ENCODE results near the gene RABEPK. TPM values are rescaled to one million over a fixed set of nuclear protein-coding genes. Genes with fewer than 3 reads are reported as not detected.

Gene RABEPK
- total and polyA plus RNA-seq, 7 donors, result 9.4 to 24.4 (median 17.1) TPM

GRCh38 chr9:125238127-125238914 is 38.0 kb downstream of the RABEPK start:
- WGBS, 2 donors, result 90 to 92% methylated on average over 7 of the region's 7 CpGs
- no peak for DNase-seq
- H3K36me3 ChIP-seq, result peaks cover 23 to 56% (median 31%) of the 10 kb centered on the region in 4 donors
- peak overlapping the region in 2 of 4 donors; percentile 99 to 100 for H3K27ac ChIP-seq
- H3K4me3 ChIP-seq, result peak overlapping the region in 1 of 4 donors; percentile 90
- H3K27me3 ChIP-seq, result no peaks in the 10 kb centered on the region
- TF ChIP-seq, protein P1, sequence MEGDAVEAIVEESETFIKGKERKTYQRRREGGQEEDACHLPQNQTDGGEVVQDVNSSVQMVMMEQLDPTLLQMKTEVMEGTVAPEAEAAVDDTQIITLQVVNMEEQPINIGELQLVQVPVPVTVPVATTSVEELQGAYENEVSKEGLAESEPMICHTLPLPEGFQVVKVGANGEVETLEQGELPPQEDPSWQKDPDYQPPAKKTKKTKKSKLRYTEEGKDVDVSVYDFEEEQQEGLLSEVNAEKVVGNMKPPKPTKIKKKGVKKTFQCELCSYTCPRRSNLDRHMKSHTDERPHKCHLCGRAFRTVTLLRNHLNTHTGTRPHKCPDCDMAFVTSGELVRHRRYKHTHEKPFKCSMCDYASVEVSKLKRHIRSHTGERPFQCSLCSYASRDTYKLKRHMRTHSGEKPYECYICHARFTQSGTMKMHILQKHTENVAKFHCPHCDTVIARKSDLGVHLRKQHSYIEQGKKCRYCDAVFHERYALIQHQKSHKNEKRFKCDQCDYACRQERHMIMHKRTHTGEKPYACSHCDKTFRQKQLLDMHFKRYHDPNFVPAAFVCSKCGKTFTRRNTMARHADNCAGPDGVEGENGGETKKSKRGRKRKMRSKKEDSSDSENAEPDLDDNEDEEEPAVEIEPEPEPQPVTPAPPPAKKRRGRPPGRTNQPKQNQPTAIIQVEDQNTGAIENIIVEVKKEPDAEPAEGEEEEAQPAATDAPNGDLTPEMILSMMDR (IDR thresholded peaks at IDR 0.05), result no peak
- TF ChIP-seq EP300 (IDR thresholded peaks at IDR 0.05) (no peak), POLR2A (IDR thresholded peaks at IDR 0.05) (no peak), POLR2AphosphoS5 (IDR thresholded peaks at IDR 0.05) (no peak)
- peaks cover 0 to 75% (median 73%) of the 10 kb centered on the region in 4 donors for H3K4me1 ChIP-seq
- intact Hi-C loops (cut with DNase I), result no loop called here
- H3K9me3 ChIP-seq, result no peaks in the 10 kb centered on the region

DNA sequence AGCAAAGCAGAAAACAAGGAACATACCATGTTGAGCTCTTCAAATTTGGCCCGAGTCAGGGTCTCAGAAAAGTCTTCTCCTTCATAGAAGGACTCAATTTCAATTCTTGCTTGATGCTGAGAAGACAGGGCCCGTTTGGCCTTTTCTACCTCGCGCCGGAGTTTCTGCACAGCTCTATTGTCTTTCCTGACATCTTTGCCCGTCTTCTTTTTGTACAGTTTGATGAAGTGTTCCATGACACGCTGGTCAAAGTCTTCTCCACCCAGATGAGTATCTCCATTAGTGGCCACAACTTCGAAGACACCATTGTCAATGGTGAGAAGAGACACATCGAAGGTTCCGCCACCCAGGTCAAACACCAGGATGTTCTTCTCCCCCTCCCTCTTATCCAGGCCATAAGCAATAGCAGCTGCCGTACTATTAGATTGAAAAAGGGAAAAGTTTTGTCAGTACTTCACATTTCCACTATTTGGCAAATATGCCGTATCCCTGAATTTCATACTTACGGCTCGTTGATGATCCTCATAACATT is 38.6 kb downstream of the RABEPK start:
- Histone ChIP-seq H3K9me3 (no peaks in the 10 kb centered on the region), H3K27me3 (no peaks in the 10 kb centered on the region), H3K27ac (peak overlapping the region in 2 of 4 donors; percentile 99 to 100), H3K4me3 (peak overlapping the region in 1 of 4 donors; percentile 90), H3K36me3 (peaks cover 23 to 55% (median 31%) of the 10 kb centered on the region in 4 donors), H3K4me1 (peaks cover 0 to 71% (median 67%) of the 10 kb centered on the region in 4 donors)
- 88 to 90% methylated on average over 14 of the region's 14 CpGs for WGBS, 2 donors
- intact Hi-C loops (cut with DNase I), result no loop called here
- TF ChIP-seq EP300 (IDR thresholded peaks at IDR 0.05) (no peak), POLR2AphosphoS5 (IDR thresholded peaks at IDR 0.05) (no peak), POLR2A (IDR thresholded peaks at IDR 0.05) (no peak)
- TF ChIP-seq, protein P1 (IDR thresholded peaks at IDR 0.05), result no peak
- DNase-seq, result no peak

DNA sequence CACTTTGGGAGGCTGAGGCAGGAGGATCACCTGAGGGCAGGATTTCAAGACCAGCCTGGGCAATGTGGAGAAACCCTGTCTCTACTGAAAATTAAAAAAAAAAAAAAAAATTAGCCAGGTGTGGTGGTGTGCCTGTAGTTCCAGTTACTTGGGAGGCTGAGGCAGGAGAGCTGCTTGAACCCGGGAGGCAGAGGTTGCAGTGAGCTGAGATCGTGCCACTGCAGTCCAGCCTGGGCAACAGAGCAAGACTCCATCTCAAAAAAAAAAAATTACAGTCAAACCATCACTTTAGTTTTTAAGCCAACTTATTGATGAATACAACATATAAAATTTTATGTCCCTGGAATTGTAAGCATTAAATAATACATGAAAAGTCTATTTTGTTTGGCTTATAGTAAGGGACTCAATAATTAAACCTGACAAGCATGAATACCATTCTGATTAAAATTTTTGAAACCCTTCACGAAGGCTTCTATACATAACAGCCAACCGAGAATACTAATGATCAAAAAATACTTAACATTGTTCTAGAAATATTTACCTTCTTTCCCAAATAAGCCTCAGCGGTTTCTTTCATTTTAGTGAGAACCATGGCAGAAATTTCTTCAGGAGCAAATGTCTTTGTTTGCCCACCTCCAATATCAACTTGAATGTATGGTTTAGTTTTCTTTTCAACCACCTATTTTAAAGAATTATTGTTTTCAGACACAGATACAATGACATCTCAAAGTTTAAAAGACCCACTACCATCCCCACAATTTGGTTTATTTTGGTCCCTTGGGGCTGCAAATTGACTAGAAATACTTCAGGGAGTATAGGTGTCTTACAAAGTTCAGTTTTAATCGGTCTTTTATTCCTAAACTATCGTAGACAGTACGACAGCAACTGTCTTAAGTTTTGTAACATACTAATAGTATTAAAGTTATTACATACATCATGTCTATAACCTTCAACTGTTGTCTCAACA is 39.6 kb downstream of the RABEPK start:
- no peaks in the 10 kb centered on the region for H3K27me3 ChIP-seq
- H3K27ac ChIP-seq, result peak overlapping the region; percentile 94 to 100 (median 98)
- H3K4me3 ChIP-seq, result peak overlapping the region; percentile 90 to 97 (median 96)
- H3K36me3 ChIP-seq, result peaks cover 23 to 48% (median 31%) of the 10 kb centered on the region in 4 donors
- TF ChIP-seq POLR2A (IDR thresholded peaks at IDR 0.05), result no peak
- TF ChIP-seq, protein P1 (IDR thresholded peaks at IDR 0.05), result no peak
- 17 to 28% methylated on average over 8 of the region's 8 CpGs for WGBS, 2 donors
- H3K4me1 ChIP-seq, result peaks cover 0 to 62% (median 59%) of the 10 kb centered on the region in 4 donors
- DNase-seq, result no peak
- H3K9me3 ChIP-seq, result no peaks in the 10 kb centered on the region
- intact Hi-C loops (cut with DNase I), result loop anchor here (5.0 kb wide), 2 partner anchors 38 to 298 kb away; partner anchors contain the start of genes GOLGA1 and RABEPK

DNA sequence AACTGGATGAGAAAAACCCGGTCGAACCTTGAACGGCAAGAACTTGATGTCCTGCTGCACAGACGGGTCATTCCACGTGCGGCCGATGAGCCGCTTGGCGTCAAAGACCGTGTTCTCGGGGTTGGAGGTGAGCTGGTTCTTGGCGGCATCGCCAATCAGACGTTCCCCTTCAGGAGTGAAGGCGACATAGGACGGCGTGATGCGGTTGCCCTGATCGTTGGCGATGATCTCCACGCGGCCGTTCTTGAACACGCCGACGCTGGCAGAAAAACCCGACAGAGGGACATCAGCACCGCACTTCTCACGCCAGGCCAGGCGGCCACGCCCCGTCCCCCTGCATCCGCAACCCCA is 40.3 kb downstream of the RABEPK start:
- no peak for DNase-seq
- Histone ChIP-seq H3K36me3 (peaks cover 23 to 41% (median 29%) of the 10 kb centered on the region in 4 donors), H3K27ac (peak overlapping the region; percentile 94 to 100 (median 98)), H3K4me3 (peak overlapping the region; percentile 90 to 97 (median 96)), H3K27me3 (no peaks in the 10 kb centered on the region), H3K9me3 (no peaks in the 10 kb centered on the region), H3K4me1 (peaks cover 0 to 55% (median 52%) of the 10 kb centered on the region in 4 donors)
- 0 to 1% methylated on average over 33 of the region's 33 CpGs for WGBS, 2 donors
- TF ChIP-seq, protein P1 (IDR thresholded peaks at IDR 0.05), result no peak
- TF ChIP-seq POLR2A (IDR thresholded peaks at IDR 0.05), result no peak
- TF ChIP-seq EP300 (IDR thresholded peaks at IDR 0.05), result no peak
- TF ChIP-seq POLR2AphosphoS5 (IDR thresholded peaks at IDR 0.05), result peak in 1 of 4 donors; percentile 3
- intact Hi-C loops (cut with DNase I), result loop anchor here (5.0 kb wide), 2 partner anchors 38 to 298 kb away; partner anchors contain the start of genes GOLGA1 and RABEPK
